ENCODE results near the gene ACACA. TPM values are rescaled to one million over a fixed set of nuclear protein-coding genes. Genes with fewer than 3 reads are reported as not detected.

ACACA gene
- polyA plus RNA-seq, 1 donor, result 24.6 TPM

DNA sequence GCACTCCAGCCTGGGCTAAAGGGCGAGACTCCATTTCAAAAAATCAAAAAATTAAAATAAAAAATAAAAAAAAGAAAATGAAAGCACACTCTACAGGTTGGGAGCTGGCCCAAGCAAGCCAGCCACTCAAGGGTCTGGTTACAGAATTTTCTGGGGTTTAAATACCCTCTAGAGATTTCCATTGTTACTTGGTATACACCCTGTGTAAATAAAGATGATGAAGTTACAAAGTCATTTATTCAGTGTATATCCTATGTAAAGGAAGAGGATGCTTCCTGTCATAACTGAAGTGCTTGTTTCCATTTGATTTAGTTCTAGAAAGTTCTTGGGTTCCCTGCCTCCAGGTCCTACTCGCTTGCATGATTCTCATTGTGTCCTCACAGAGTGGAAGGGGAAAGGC lies 110.7 kb downstream of the ACACA start:
- Histone ChIP-seq H3K4me3 (ENCODE audit: low read length) (no peak overlapping the region), H3K4me1 (ENCODE audit: control insufficient read depth, insufficient read depth, low read length) (no peaks in the 10 kb centered on the region), H3K36me3 (ENCODE audit: control insufficient read depth, insufficient read depth, low read length) (no peaks in the 10 kb centered on the region), H3K27me3 (ENCODE audit: control insufficient read depth, insufficient read depth, low read length) (no peaks in the 10 kb centered on the region), H3K9me3 (ENCODE audit: control insufficient read depth, low read depth, low read length) (no peaks in the 10 kb centered on the region), H3K27ac (ENCODE audit: low read length) (no peak overlapping the region)
- WGBS (ENCODE audit: insufficient coverage, low lambda C conversion rate), result no CpG with 5 or more reads among the region's 2 CpGs
- DNase-seq, result no peak

DNA sequence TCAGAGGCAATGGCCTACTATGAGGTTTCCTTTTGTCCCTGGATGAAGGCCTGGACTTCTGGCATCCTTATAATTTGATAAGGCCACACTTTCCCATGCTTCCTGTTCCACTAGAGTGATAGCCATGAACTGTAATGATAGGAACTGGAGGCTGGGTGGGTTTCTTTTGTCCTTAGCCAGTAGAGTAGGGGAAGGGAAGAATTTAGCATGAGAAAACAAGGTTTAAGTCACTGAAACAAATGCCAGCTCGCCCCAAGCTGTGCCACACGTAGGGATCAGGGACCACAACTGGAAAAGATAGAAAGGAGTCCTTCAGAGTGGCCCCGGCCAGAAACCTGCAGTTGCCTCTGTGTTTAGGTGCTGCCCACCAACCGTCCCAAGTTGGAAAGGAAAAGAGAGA lies 111.7 kb downstream of the ACACA start:
- no peaks in the 10 kb centered on the region for H3K27me3 ChIP-seq (ENCODE audit: control insufficient read depth, insufficient read depth, low read length)
- no peaks in the 10 kb centered on the region for H3K36me3 ChIP-seq (ENCODE audit: control insufficient read depth, insufficient read depth, low read length)
- WGBS (ENCODE audit: insufficient coverage, low lambda C conversion rate), result 70% methylated on average over 2 of the region's 4 CpGs
- no peaks in the 10 kb centered on the region for H3K4me1 ChIP-seq (ENCODE audit: control insufficient read depth, insufficient read depth, low read length)
- no peaks in the 10 kb centered on the region for H3K9me3 ChIP-seq (ENCODE audit: control insufficient read depth, low read depth, low read length)
- no peak overlapping the region for H3K27ac ChIP-seq (ENCODE audit: low read length)
- no peak for DNase-seq
- H3K4me3 ChIP-seq (ENCODE audit: low read length), result no peak overlapping the region

DNA sequence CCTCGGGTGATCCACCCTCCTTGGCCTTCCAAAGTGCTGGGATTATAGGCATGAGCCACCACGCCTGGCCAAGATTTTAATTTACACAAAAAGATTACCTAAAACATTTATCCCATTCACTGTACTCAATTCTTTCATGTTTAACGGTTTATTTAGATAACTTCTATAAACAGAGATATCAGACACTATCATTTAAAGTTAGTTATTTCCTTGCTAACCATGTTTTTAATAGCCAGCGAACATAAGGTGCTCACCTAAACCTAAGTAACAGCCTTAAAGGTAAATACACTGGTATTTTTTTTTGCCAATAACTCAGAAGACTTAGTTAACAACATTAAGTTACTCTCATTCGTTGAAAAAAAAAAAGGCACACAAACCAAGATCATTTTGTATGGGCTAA lies 112.9 kb downstream of the ACACA start:
- H3K27me3 ChIP-seq (ENCODE audit: control insufficient read depth, insufficient read depth, low read length), result no peaks in the 10 kb centered on the region
- H3K4me1 ChIP-seq (ENCODE audit: control insufficient read depth, insufficient read depth, low read length), result no peaks in the 10 kb centered on the region
- DNase-seq, result no peak
- H3K9me3 ChIP-seq (ENCODE audit: control insufficient read depth, low read depth, low read length), result no peaks in the 10 kb centered on the region
- H3K36me3 ChIP-seq (ENCODE audit: control insufficient read depth, insufficient read depth, low read length), result no peaks in the 10 kb centered on the region
- no peak overlapping the region for H3K27ac ChIP-seq (ENCODE audit: low read length)
- 30% methylated on average over 1 of the region's 5 CpGs for WGBS (ENCODE audit: insufficient coverage, low lambda C conversion rate)
- no peak overlapping the region for H3K4me3 ChIP-seq (ENCODE audit: low read length)

DNA sequence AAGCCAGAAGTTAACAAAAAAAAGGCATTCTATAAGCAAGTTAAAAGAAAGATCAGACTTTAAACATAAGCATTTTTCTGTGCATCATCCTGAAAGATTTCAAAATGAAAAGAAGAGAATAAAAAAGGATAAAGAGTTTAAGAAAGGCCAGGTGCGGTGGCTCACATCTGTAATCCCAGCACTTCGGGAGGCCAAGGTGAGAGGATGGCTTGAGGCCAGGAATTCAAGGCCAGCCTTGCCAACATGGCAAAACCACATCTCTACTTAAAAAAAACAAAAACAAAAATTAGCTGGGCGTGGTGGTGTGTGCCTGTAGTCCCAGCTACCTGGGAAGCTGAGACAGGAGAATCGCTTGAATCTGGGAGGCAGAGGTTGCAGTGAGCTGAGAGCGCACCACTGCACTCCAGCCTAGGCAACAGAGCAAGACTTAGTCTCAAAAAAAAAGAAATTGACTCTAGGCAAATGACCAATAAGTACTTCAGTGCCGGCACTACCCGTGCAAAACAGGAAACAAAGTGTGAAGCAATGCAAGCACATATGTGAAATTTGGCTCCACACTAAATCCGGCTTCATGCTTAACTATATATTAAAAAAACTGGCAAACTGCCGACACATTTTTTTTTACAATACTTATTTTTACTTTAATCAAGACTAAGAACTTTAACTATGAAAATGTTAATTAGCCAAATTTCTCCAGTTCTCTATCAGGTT lies 114.1 kb downstream of the ACACA start:
- Histone ChIP-seq H3K9me3 (ENCODE audit: control insufficient read depth, low read depth, low read length) (no peaks in the 10 kb centered on the region), H3K4me1 (ENCODE audit: control insufficient read depth, insufficient read depth, low read length) (no peaks in the 10 kb centered on the region), H3K4me3 (ENCODE audit: low read length) (no peak overlapping the region), H3K36me3 (ENCODE audit: control insufficient read depth, insufficient read depth, low read length) (no peaks in the 10 kb centered on the region), H3K27ac (ENCODE audit: low read length) (no peak overlapping the region), H3K27me3 (ENCODE audit: control insufficient read depth, insufficient read depth, low read length) (no peaks in the 10 kb centered on the region)
- DNase-seq, result no peak
- 89% methylated on average over 1 of the region's 9 CpGs for WGBS (ENCODE audit: insufficient coverage, low lambda C conversion rate)

DNA sequence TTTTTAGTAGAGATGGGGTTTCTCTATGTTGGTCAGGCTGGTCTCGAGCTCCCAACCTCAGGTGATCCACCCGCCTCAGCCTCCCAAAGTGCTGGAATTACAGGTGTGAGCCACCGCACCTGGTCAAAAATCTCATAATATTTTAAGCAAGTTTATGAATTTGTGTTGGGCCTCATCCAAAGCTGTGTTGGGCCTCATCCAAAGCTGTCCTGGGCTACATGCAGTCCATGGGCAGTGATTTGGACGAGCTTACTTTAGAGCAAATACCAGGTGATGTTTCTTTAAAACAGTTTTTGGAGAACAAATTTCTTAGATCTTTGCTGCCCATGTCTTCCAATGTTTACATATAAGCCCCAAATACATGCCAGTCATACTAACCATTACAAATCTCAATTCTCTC lies 115.3 kb downstream of the ACACA start:
- no CpG with 5 or more reads among the region's 4 CpGs for WGBS (ENCODE audit: insufficient coverage, low lambda C conversion rate)
- no peak overlapping the region for H3K27ac ChIP-seq (ENCODE audit: low read length)
- H3K4me1 ChIP-seq (ENCODE audit: control insufficient read depth, insufficient read depth, low read length), result no peaks in the 10 kb centered on the region
- H3K27me3 ChIP-seq (ENCODE audit: control insufficient read depth, insufficient read depth, low read length), result no peaks in the 10 kb centered on the region
- no peaks in the 10 kb centered on the region for H3K36me3 ChIP-seq (ENCODE audit: control insufficient read depth, insufficient read depth, low read length)
- no peak overlapping the region for H3K4me3 ChIP-seq (ENCODE audit: low read length)
- DNase-seq, result no peak
- H3K9me3 ChIP-seq (ENCODE audit: control insufficient read depth, low read depth, low read length), result no peaks in the 10 kb centered on the region

DNA sequence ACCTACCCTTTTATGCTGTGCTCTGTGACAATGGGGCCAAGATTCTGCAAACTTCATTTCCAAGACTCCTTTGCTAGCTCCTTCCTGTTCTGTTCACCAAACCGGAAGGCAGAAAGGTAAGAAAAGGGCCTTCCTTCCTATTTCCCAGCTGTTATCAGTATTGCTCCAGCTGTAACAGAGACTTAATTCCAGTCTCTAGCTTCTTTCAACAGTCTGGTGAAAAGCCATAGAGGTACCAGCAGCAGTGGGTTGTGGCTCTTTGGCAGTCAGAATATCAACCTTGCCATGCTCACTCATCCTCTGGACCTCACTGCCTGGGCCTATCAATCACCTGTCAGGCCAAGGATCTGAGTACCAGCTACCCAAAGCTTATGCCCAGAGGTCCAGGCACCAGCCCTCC lies 120.2 kb downstream of the ACACA start:
- H3K27me3 ChIP-seq (ENCODE audit: control insufficient read depth, insufficient read depth, low read length), result no peaks in the 10 kb centered on the region
- WGBS (ENCODE audit: insufficient coverage, low lambda C conversion rate), result no CpG with 5 or more reads among the region's 1 CpG
- peaks cover 5% of the 10 kb centered on the region for H3K36me3 ChIP-seq (ENCODE audit: control insufficient read depth, insufficient read depth, low read length)

DNA sequence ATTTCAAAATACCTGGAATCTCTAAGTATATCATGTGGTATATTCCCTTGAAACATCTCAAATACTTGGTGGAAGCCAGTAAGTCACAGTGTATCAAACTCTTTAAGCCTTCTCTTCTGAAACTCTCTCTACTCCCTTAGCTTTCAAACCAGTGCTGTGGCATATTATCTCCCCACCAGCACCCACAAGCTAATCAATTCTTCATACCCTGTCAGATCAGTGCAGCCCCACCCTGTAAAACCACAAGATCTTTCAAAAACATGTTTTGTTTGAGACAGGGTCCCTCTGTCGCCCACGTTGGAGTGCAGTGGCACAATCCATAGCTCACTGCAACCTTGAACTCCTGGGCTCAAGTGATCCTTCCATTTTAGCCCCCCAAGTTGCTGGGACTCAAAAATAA lies 122.4 kb downstream of the ACACA start:
- no peak for DNase-seq
- Histone ChIP-seq H3K36me3 (ENCODE audit: control insufficient read depth, insufficient read depth, low read length) (peaks cover 11% of the 10 kb centered on the region), H3K9me3 (ENCODE audit: control insufficient read depth, low read depth, low read length) (no peaks in the 10 kb centered on the region), H3K4me1 (ENCODE audit: control insufficient read depth, insufficient read depth, low read length) (no peaks in the 10 kb centered on the region), H3K27me3 (ENCODE audit: control insufficient read depth, insufficient read depth, low read length) (no peaks in the 10 kb centered on the region), H3K27ac (ENCODE audit: low read length) (no peak overlapping the region), H3K4me3 (ENCODE audit: low read length) (no peak overlapping the region)
- WGBS (ENCODE audit: insufficient coverage, low lambda C conversion rate), result no CpG with 5 or more reads among the region's 2 CpGs

More for the DNA sequence above, 120.2 kb downstream of the ACACA start:
- Histone ChIP-seq H3K27ac (ENCODE audit: low read length) (no peak overlapping the region), H3K4me1 (ENCODE audit: control insufficient read depth, insufficient read depth, low read length) (no peaks in the 10 kb centered on the region), H3K9me3 (ENCODE audit: control insufficient read depth, low read depth, low read length) (no peaks in the 10 kb centered on the region), H3K4me3 (ENCODE audit: low read length) (no peak overlapping the region)
- no peak for DNase-seq

DNA sequence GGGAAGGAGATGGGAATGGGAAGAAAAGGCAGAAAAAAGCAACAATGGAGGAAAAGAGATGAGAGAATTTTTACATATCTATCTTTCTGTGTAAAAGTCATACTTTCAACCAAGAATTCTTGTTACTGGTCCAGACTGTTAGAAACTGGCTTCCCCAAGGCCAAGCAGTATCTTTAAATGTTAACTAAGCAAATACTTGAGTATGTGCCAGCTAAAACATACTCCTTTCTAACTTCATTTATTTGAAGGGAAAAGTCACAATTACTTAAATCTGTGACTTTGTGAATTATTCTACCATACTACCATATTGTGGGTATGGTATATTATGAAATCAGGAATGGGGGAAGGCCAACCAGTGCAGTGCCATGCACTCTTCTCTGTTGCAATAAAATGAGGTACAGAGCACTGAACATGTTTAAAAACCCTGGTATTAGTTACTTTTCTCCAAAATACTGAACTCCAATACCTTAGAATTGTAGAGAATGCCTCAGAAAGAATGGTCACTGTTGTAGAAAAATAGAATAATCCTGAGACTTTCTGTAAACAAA lies 123.1 kb downstream of the ACACA start:
- Histone ChIP-seq H3K4me3 (ENCODE audit: low read length) (no peak overlapping the region), H3K36me3 (ENCODE audit: control insufficient read depth, insufficient read depth, low read length) (peaks cover 11% of the 10 kb centered on the region), H3K4me1 (ENCODE audit: control insufficient read depth, insufficient read depth, low read length) (no peaks in the 10 kb centered on the region), H3K9me3 (ENCODE audit: control insufficient read depth, low read depth, low read length) (no peaks in the 10 kb centered on the region), H3K27me3 (ENCODE audit: control insufficient read depth, insufficient read depth, low read length) (no peaks in the 10 kb centered on the region), H3K27ac (ENCODE audit: low read length) (no peak overlapping the region)
- no peak for DNase-seq

DNA sequence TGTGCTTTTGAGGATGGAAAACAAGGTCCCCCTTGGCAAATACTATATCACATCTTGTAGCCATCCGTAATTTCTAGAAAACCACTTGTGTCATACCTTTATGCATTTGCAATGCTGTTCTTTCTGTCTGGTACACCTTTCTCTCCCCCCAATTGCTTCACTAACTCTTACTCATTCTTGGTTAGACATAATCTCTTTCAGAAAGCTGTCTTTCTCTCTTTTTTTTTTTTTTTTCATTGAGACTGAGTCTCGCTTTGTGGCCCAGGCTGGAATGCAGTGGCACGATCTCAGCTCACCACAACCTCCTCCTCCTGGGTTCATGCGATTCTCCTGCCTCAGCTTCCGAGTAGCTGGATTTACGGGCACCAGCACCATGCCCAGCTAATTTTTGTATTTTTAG lies 125.8 kb downstream of the ACACA start:
- no peak for DNase-seq
- Histone ChIP-seq H3K9me3 (ENCODE audit: control insufficient read depth, low read depth, low read length) (no peaks in the 10 kb centered on the region), H3K4me3 (ENCODE audit: low read length) (no peak overlapping the region), H3K27ac (ENCODE audit: low read length) (no peak overlapping the region), H3K4me1 (ENCODE audit: control insufficient read depth, insufficient read depth, low read length) (no peaks in the 10 kb centered on the region), H3K27me3 (ENCODE audit: control insufficient read depth, insufficient read depth, low read length) (no peaks in the 10 kb centered on the region), H3K36me3 (ENCODE audit: control insufficient read depth, insufficient read depth, low read length) (peaks cover 15% of the 10 kb centered on the region)
- WGBS (ENCODE audit: insufficient coverage, low lambda C conversion rate), result no CpG with 5 or more reads among the region's 6 CpGs

DNA sequence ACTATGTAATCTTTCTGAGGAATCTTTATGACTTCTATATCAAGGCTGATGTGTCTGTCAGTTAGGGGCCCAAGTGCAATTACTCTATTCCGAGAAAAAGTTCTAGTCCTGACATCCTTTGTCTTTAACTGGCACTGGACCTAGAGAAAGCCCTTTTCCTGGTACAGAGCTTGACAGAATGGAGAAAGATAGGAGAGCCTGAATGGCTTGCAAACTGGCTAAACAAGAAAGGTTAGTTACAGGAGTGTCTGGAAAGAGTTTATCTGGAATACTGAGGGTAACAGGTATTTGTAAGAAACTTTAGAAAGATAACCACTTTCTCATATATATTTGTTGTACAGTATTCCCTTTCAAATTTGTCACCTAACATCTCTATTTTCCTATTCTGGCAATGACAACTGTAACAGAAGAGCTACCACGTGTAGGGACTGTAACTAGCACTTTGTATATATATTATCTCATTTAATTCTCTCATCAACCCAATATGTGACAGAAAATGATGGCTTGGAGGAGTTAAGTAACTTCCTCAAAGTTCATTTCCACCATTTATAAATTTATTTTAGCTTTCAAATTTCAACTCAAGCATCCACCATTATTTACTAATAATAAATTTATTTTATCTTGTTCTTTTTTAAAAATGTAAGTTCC lies 128.3 kb downstream of the ACACA start:
- no peaks in the 10 kb centered on the region for H3K9me3 ChIP-seq (ENCODE audit: control insufficient read depth, low read depth, low read length)
- H3K4me3 ChIP-seq (ENCODE audit: low read length), result no peak overlapping the region
- H3K36me3 ChIP-seq (ENCODE audit: control insufficient read depth, insufficient read depth, low read length), result peaks cover 23% of the 10 kb centered on the region
- WGBS (ENCODE audit: insufficient coverage, low lambda C conversion rate), result 83% methylated on average over 1 of the region's 2 CpGs
- DNase-seq, result no peak
- no peak overlapping the region for H3K27ac ChIP-seq (ENCODE audit: low read length)
- no peaks in the 10 kb centered on the region for H3K4me1 ChIP-seq (ENCODE audit: control insufficient read depth, insufficient read depth, low read length)
- H3K27me3 ChIP-seq (ENCODE audit: control insufficient read depth, insufficient read depth, low read length), result no peaks in the 10 kb centered on the region

DNA sequence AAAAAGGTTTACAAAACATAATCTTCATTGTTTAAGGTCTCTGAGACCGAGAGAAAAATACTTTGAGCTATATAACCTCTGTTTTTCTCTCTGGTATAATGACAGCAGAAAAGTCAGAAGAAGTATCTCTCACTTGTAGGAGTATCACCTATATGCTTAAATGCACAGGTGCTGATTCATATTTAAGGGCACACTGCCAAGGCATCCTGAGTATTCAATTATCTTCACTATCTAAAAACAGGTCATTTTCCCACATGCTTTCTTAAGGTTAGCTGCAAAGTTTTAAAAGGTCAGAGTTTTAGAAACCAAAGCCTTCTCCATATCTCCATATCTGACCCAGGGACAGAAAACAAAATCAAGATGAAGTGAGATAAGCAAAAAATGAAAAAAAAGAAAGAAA lies 130.2 kb downstream of the ACACA start:
- peaks cover 18% of the 10 kb centered on the region for H3K36me3 ChIP-seq (ENCODE audit: control insufficient read depth, insufficient read depth, low read length)
- no peak overlapping the region for H3K27ac ChIP-seq (ENCODE audit: low read length)
- no peaks in the 10 kb centered on the region for H3K9me3 ChIP-seq (ENCODE audit: control insufficient read depth, low read depth, low read length)
- H3K27me3 ChIP-seq (ENCODE audit: control insufficient read depth, insufficient read depth, low read length), result no peaks in the 10 kb centered on the region
- no peaks in the 10 kb centered on the region for H3K4me1 ChIP-seq (ENCODE audit: control insufficient read depth, insufficient read depth, low read length)
- no CpG with 5 or more reads among the region's 1 CpG for WGBS (ENCODE audit: insufficient coverage, low lambda C conversion rate)
- DNase-seq, result no peak
- no peak overlapping the region for H3K4me3 ChIP-seq (ENCODE audit: low read length)

All from large intestine (tissue), 3 donors.